ENCODE measurements around the gene SASS6.
"Not testable (repeated sequence)": the region's sequence is repeated elsewhere in the genome, so short reads cannot be mapped to it uniquely, and the experiment has no call there.

Gene SASS6

GRCh38 chr1:100101564-100101963 lies 31.2 kb downstream of the SASS6 start:
- no peak for DNase-seq (ENCODE audit: low read depth)

GRCh38 chr1:100100202-100100601 lies 32.5 kb downstream of the SASS6 start:
- no peak for DNase-seq (ENCODE audit: low read depth)

- no peak for DNase-seq (ENCODE audit: low read depth)
Observed at GRCh38 chr1:100090471-100090870, 42.3 kb downstream of the SASS6 start.

DNA sequence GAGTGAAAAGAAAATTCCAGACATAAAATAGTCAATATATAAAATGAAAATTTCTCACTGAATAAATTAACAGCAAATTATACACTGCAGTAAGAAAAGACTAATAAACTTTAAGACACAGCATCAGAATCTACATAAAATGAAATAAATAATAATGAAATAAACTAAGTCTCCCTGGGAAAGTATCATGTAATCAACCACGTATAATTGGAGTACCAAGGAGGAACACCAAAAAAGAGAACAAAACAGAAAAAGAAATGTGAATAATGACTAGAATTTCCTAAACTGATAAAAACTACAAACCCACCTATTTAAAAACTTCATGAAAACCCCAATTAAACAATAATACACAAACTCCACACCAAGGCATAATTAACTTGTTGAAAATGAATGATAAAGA lies 43.6 kb downstream of the SASS6 start:
- no peak for DNase-seq (ENCODE audit: low read depth)

DNA sequence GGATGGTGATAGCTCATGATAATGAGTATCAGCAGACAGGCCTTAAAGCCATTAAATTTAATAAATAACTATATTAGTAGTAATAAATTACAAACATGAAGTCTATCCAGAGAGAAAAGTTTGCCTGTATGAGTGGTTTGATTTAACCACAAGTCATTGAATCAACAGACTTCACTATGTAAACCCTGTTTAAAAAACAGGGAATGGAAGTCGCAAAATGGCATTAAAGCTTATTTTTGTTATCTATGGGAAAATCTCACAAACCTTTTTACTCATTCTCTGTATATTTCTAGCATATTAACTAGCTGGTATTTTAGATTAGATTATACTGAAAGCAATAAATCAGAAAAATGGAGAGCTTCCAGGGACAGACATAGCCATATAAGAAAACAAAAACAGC lies 45.3 kb downstream of the SASS6 start:
- DNase-seq (ENCODE audit: low read depth), result no peak

DNA sequence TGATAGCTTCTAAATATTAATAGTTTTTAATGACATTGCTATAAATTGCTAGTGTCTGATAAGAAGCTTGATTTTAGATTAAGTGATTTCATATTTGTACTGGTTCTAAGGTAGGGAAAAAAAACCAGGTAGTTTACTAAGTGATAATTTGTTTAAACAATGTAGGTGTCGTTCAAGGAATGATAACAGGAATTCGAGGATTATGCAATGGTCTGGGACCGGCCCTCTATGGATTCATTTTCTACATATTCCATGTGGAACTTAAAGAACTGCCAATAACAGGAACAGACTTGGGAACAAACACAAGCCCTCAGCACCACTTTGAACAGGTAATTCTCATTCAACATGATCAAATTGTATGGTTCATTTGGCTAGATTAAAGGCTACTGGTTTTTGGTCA lies 52.4 kb downstream of the SASS6 start:
- no peak for DNase-seq (ENCODE audit: low read depth)

DNA sequence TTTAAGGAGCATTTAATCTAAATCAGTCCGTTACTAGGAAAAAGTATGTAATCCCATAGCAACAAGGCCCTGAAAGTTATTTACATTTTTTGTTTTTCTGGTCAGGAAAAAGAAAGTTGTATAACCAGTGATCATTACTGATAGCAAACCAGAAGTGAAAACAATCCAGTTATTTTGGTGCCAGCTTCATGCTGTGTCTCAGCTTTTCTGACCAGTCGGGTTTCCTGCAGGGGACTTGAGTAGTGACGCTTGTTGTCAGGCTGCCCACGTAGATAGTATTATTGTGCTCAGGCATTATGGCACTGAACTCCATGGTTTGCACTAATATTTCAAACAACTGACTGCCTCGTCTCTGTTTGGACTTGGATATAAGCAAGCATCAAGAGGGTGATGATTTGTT lies 55.2 kb downstream of the SASS6 start:
- no peak for DNase-seq (ENCODE audit: low read depth)

- no peak for DNase-seq (ENCODE audit: low read depth)
Observed at GRCh38 chr1:100076744-100077143, 56.0 kb downstream of the SASS6 start.

- no peak for DNase-seq (ENCODE audit: low read depth)
Observed at GRCh38 chr1:100076319-100076718, 56.4 kb downstream of the SASS6 start.

DNA sequence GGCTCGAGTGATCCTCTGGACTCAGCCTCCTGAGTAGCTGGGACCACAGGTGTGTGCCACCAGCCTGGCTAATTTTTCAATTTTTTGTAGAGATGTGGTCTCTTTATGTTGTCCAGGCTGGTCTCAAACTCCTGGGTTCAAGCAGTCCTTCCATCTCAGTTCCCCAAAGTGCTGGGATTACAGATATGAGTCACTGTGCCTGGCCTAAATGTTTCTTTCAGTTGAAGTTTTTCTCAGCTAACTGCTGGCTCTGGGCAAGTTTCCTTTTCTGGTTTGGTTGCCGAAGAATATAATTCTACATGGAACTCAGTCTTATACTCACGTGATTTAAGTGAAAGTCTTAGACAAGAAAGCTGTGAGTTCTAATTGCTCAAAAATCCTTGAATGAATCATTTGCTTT lies 57.0 kb downstream of the SASS6 start:
- DNase-seq (ENCODE audit: low read depth), result peak; percentile 1

GRCh38 chr1:100074604-100075395 lies 57.9 kb downstream of the SASS6 start:
- no peak for DNase-seq (ENCODE audit: low read depth)

DNA sequence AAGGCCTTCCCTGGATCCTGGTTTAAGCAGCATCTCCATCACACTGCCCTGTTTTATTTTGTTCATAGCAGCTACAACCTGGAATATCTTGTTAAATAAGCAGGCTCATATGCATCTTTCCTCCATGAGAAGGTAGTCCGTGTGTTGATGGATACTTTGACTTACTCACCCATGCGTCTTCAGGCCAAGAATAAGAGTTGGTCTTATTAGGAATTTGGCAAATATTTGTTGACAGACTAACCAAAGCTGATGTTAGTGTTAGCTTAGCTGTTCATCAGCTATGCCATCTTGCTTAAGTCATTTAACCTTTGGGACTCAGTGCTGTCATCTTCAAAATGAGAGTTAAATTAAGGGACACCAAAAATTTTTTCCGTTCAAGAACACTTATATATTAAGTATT lies 59.2 kb downstream of the SASS6 start:
- DNase-seq (ENCODE audit: low read depth), result peak; percentile 1

DNA sequence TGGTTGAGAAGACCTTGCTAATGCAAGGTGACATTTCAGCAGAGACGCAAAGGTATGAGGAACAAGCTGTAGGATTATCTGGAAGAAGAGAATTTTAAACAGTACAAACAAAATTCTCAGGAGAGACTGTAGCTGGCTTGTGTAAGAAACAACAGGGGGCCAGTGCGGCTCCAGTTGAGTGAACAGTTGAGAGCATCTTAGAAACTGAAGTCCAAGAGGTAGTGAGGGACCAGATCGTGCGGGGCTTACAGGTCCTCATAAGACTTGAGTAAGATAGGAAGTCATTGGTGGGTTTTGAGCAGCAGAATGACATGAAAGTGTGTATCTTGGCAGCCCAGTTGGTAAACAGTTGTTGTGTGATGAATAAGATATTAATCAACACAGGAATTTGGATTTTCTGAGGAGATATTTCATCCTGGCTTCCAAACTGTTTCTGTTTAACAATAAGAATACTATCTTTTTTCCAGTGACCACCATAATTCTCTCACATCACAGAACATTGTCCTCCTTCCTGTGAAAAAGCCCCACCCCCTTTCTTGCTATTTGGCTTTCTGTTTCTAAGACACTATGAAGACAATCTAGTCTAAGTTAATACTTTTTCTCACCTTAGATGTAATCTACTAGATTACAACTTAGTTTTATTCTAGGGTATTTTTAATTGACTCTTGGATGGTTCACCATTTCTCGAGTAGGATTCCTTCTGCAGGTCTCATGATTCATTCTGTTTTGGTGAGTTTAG lies 62.4 kb downstream of the SASS6 start:
- no peak for DNase-seq (ENCODE audit: low read depth)

GRCh38 chr1:100065969-100066227 lies 66.8 kb downstream of the SASS6 start:
- no peak for DNase-seq (ENCODE audit: low read depth)

- DNase-seq (ENCODE audit: low read depth), result no peak
Observed at GRCh38 chr1:100065183-100065968, 67.4 kb downstream of the SASS6 start.

DNA sequence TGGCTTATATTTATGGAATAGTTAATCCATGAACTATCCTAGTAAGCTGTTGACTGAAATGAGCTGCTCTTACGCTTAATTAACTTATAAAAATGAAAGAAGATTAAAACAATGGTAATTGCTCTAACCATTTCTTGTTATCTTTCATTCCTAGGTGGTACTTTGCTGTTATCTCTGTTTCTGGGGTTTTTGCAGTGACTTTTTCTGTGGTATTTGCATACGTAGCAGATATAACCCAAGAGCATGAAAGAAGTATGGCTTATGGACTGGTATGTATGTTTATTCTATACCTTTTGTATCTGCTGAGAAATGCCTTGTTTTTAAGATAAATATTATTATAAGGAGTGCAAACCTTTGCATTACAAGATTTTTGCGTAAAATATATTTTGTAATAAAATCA lies 71.0 kb downstream of the SASS6 start:
- DNase-seq (ENCODE audit: low read depth), result no peak

DNA sequence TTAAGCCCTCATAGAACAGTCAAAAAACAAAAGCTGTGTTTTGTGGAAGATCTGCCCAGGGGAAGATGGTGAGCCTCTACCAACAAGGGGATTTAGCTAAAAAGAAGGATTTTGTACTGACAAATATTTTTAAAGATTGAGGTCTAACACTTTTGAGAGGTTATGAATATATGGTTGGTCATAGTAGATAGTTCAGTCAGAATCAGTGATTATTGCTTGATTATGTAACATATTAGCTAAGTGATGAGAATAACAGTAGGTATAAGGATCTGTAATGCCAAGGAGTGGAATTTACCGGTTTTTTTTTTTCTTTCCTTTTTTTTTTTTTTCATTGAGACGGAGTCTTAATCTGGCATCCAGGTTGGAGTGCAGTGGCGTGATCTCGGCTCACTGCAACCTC lies 79.0 kb downstream of the SASS6 start:
- DNase-seq (ENCODE audit: low read depth), result no peak

- DNase-seq (ENCODE audit: low read depth), result no peak
Observed at GRCh38 chr1:100053119-100053518, 79.6 kb downstream of the SASS6 start.

- DNase-seq (ENCODE audit: low read depth), result no peak
Observed at GRCh38 chr1:100051893-100052292, 80.8 kb downstream of the SASS6 start.

- no peak for DNase-seq (ENCODE audit: low read depth)
Observed at GRCh38 chr1:100051401-100051800, 81.3 kb downstream of the SASS6 start.

- no peak for DNase-seq (ENCODE audit: low read depth)
Observed at GRCh38 chr1:100050139-100050538, 82.6 kb downstream of the SASS6 start.

GRCh38 chr1:100047235-100047708 lies 85.5 kb downstream of the SASS6 start:
- DNase-seq (ENCODE audit: low read depth), result not testable (repeated sequence)

DNA sequence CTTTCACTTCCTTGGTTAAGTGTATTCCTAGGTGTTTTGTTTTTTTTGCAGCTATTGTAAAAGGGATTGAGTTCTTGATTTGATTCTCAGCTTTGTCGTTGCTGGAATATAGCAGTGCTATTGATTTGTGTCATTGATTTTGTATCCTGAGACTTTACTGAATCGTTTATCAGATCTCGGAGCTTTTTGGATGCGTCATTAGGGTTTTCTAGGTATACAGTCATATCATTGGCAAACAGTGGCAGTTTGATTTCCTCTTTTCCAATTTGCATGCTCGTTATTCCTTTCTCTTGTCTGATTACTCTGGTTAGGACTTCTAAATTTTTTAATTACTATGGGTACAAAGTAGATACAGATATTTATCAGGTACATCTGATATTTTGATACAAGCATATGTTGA lies 87.5 kb downstream of the SASS6 start:
- DNase-seq (ENCODE audit: low read depth), result no peak
